HG02642 (cell line): ENCODE data around the gene PPL.

Experiments used
- ATAC-seq: cut with Tn5 transposase; IDR thresholded peaks from one replicate; pipeline ENCODE4 v1.9.1; 2021; ENCODE audit warnings: mild to moderate bottlenecking; ENCODE audit not compliant: unreplicated experiment, poor library complexity

PPL gene

DNA sequence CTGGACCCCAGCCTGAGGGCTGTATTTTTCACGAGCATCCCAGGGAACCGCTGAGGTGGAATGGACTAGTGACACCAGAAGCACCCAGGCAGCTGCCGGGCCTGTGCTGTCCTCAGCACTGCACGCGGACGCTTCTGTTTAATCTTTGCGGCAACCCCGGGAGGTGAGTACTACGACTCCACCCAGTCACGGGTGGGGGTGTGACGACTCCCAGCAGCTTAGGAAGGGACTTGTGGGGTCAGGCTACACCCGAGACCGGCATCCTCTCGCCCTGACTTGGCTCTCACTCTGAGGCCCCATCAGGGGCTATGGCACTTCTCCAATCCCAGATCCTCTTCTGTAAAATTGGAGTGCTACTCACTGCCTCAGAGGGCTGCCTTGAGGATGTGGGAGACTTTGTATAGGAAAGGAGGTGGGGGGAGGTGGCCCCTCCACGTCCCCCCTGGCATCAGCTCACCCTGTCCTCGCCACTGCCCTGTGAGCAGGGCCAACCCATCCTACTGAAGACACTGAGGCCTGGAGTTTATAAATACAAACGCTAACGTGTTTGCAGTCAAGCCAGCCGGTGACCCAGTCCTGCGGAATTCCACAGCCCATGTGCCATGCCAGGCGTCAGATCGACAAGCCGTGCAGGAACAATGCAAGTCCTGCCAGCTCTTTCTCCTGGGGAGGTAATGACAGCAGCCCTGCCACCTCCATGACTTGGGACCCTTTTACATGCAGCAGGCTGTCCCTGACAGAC is 44.4 kb downstream of the PPL start:
- ATAC-seq: no peak

DNA sequence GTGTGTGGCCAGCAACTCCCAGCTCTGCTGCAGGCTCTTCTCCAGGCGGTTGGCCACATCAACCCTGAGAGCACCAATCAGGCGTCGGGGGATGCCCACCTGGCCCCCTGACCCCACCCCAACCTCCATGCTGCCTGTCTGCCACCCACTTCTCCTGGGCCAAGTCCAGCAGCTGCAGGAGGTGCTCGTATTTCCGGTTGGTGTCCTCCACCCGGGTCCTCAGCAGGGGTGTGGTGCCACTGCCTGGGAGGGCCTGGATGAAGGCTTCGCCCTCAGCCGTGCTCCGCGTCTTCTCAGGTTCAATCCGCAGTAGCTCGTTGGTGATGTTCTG is 45.1 kb downstream of the PPL start:
- ATAC-seq: no peak

DNA sequence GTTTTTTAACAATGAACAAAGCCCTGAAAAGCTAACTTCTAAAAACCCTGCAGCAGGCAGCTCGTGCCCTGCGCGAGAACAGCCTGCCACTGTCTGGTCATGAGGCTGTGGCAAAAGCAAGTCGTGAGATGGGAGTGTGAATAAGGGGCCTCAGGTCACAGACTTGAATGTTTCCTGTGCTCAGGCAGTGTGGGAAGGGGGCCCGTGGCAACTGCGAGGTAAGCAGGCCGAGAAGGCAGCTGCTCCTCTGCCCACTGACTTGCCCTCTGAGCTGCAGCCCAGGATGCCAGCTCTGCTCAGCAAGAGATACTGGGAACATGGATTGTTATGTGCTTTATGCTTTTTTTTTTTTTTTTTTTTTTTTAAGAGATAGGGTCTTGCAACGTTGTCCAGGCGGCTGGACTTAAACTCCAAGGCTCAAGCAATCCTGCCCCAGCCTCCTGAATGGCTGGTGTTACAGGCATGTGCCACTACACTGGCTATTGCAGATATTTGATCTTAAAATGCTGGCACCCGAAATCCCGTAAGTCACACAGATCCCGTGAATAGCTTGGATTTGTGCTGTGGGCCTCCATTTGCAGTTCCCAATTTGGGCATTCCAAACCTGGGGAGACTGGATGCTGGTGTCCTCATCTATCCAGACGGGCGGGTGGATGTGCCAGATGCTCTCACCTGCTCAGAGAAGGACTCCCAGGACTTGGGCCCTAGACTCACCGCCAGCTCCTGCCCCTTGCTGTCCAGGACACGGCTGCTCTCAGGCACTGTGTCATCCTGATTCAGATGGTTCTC is 45.7 kb downstream of the PPL start:
- ATAC-seq: no peak

DNA sequence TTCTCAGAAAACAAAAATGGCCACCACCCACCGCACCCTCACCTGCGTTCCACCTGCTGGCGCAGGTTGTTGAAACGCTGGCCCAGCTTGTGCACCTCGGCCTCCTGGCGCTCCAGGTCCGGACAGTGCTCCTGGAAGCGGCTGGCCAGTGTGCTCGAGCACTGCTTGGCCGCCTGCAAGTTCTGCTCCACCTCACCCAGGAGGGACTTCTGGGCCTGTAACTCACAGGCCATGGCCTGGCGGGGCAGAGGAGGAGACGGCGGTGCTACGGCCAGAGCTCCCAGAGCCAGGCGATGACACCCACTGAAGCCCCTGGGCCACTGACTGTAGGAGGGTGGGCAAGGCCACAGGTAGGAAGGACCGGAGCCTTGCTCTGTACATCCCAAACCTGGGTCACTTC is 46.3 kb downstream of the PPL start:
- no peak for ATAC-seq

DNA sequence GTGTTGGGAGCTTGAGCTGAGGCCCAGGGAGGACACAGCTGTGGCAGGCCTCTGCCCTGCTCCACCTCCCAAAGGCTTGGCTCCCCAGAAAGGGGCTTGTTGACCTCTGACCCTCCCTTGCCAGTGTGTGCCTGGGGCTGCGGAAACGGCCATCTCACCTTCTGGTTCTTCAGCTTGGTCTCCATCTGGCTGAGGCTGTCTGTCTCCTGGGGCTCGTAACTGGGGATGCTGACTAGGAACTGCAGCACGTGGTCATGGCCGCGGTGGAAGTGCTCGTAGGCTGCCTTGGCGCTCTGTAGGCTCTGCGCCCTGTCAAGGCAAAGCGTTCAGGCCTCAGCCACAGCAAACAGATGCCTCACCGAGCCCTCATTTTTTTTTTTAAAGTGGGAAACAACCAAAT is 46.9 kb downstream of the PPL start:
- ATAC-seq: no peak

DNA sequence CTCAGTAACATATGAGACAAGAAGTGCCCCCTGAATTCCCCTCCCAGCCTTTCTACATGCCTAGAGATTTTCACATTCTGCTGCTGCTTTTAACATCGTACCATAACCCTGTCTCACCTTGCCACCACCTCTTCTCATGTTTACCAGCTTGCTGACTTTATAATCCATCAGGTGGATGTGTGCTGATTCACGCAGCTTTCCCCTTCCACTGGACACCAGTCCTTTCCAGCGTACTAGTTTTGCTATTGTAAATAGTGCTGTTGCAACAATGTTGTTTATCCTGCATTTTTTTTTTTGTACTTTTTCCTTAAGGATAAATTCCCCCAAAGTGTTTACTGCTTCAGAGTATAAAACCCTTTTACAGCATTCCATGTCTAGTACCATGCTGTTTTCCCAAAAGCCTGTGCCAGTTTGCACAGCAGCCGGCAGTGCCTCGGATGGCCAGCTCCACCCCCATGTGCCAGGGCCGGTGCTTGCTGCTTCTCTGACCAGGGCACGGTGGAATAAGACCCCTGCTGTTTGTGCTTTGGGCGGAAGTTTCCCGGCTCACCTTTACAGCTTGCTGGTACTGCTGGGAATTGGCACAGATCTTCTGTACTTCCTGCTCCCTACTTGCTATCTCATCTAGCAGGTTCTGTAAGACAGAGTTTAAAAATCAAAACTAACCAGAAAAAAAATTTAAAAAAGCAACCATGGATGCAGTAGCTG is 48.4 kb downstream of the PPL start:
- ATAC-seq: no peak

DNA sequence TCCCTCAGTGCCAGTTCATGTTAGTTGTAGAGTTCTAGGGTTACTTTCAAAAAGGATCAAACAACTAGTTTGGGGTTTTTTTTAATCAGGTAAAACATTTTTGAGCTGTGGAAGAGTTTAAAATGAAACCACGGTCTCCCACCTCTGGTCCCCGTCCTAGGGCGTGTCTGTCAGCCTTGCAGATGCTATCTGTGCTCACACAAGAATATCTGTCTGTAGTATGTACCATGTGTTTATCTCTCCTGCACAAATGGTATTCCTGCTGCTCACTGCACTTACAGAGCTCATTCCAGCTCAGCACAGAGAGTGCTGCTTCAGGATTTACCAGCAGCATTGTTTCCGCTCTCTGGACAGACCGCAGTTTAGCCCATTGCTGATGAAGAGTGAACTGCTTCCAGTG is 50.8 kb downstream of the PPL start:
- ATAC-seq: no peak

DNA sequence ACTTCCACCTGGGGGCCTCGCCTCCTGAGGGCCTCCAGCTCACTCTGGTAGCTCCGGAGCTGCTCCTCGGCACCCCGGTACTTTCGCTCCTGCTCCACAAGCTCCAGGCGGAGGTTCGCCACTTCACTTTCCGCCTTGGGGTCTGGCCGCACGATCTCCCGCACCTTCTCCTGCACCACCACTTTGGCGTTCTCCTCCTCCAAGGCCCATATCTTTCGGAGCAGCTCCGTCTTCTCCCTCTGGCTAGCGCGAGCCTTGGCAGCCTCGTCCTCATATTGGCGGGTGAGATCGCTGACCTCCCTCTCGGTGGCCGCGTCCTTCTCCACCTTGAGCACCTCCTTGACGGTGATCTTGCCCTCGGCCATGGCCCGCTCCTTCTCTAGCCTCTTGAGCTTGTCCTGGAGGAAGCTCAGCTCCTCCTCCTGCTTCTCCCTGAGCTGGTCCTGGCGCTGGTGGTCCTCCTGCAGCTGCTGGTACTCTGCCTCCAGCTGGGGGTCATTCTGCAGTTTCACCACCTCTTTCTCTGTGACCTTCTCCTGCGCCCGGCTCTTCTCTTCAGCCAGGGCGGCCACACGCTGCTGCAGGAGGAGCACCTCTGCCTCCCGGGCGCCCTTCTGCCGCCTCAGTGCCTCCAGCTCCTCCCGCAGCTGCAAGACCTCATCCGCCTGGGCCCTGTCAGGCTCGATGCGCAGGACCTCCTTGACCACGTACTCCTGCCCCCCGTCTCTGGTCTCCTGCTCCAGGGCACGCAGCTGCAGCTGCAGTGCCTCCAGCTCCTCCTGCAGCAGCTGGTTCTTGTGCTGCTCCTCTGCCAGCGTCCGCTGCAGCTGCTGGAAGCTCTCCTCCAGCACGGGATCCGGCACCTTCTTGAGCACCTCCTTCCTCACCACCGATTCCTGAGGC is 51.7 kb downstream of the PPL start:
- no peak for ATAC-seq

DNA sequence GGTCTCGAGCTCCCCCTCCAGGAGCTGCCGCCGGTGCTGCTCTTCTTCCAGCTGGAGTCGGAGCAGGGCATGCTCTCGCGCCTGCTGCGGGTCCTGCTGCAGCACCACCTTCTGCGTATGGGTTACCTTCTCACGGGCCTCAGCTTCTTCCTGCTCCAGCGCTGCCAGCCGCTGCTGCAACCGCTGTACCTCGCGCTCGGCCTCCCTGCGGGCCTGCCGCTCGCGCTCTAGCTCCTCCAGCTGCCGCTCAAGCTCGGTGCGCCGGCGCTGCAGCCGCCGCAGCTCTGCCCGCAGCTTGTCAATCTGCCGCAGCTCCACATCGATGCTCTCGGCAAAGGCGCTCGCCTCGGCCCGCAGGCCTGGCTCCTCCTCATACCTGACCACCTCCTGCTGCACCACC is 52.7 kb downstream of the PPL start:
- no peak for ATAC-seq

DNA sequence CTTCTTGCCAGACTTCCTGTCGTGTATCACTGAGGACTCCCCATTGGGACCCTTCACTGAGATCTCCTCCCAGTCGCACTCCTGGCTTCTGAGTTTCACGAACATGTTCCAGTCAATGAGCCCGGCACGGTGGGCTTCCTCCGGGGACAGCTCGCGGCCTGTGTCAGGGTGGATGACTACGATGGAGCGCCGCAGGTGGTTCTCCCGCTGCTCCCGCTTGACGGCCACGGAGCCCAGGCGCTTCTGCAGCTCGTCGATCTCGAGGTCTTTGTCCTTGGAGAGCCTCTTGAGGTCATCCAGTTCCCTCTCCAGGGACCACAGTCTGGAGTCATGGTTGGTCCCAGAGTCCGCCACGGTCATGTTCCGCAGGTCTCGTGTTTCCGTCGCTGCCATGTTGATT is 53.4 kb downstream of the PPL start:
- ATAC-seq: no peak

DNA sequence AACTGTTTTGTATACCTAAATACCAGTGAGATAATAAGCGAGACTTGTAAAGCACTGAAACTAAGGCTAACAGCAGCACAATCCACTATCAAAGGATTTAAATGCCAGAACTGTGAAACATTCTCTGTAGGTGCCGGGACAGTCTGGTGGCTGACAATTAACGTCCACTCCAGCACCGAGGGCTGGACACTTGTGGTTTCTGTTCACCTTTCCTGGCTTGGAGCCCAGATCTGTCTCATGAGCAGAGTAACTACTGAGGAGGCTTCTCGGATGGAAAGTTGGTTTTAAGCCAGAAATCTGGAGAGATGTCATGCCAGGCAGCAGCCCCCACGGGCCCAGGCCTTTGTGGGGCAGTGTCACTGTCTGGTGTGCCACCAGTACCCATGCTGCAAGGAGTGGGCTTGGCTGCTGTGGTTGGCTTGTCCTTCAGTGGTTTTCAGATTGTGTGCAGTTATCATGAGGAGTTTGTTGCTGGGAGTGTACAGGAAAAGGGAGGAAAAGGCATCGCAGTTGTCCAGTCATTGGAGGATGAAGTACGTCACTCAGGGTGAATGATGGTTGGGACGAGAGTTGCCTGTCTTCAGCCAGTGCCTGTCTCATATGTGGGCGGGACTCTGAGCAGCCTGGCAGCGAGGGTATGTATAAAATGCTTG is 54.2 kb downstream of the PPL start:
- ATAC-seq: no peak

DNA sequence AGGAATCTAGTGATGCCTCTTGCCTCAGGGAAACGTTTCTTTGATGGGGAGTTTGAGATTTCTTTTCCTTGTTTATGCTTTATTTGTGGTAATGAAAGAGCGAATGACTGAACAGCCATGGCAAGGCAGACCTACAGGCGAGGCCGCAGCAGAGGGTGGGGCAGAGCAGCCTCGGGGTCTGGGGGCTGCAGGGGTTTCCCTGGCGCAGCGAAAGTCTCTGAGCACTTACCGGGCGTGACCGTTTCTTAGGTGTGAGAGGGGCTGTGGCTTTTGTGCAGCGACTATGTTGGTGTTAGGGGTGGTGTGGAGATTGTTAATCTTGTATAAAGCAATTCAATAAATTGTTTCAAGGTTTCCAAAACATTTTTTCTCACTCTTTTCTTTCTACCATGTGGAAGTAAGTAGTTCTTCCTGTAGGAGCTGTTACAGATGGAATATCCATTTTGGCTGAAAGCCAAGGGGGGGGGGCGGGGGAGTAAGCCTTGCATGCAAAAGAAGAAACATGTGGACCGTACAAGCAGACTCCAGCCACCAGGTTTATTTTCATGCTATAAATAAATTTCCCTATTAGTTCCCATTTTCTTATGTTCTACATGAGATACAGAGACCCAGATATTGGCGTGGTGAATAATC is 54.8 kb downstream of the PPL start:
- ATAC-seq: no peak

DNA sequence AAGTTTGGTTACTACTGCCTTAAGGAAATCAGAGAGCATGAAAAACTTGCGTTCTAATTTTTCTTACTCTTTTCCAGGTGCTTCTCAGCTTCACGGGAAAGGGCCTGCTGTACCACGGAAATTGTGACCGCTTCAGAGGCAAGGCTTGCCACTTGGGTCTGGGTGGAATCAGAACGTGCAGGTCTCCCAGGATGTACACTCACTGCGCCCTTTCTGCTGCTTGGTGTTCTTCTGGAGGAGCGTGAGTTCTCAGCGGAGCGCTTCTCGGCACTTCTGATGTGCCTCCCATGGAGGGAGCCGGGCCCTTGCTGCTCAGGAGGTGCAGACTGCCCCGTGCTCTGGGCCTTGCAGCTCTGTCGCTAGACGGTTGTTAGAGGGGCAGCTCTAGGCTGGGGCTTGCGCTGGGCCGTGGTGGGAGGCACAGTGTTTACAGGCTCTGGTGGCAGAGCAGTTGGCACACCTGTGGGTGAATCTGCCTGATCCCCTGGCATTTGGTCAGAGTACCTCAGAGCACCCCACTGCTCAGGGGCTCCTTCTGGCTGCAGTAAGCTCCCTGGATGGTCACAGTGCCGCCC is 56.9 kb downstream of the PPL start:
- ATAC-seq: no peak

DNA sequence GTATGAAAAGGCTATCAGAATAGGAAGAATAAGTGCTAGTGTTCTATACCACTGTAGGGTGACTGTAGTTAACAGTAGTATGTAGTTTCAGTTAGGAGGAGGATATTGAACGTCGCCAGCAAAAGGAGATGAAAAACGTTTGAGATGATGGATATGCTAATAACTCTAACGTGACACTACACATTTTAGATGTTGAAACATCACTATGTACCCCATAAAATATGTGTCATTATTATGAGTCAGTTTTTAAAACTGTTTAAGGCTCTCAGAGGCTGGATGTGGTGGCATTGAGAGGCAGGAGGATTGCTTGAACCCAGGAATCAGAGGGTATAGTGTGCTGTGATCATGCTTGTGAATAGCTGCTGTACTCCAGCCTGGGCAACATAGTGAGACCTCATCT is 57.9 kb downstream of the PPL start:
- no peak for ATAC-seq

DNA sequence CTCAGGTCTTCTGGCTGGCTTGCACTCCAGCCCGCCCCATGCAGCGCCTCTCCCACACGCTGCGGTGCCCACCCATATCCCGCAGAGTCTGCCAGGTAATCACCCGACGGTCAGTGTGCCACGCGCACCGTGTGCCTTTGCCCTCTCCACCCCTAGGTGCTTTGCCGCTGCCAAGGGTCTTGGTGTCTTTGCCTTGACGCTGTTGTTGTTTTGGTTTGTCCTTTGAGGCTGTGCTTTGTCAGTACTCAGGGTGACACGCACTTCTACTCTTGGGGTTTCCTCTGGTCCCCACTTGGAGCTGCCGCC is 59.6 kb downstream of the PPL start:
- no peak for ATAC-seq

DNA sequence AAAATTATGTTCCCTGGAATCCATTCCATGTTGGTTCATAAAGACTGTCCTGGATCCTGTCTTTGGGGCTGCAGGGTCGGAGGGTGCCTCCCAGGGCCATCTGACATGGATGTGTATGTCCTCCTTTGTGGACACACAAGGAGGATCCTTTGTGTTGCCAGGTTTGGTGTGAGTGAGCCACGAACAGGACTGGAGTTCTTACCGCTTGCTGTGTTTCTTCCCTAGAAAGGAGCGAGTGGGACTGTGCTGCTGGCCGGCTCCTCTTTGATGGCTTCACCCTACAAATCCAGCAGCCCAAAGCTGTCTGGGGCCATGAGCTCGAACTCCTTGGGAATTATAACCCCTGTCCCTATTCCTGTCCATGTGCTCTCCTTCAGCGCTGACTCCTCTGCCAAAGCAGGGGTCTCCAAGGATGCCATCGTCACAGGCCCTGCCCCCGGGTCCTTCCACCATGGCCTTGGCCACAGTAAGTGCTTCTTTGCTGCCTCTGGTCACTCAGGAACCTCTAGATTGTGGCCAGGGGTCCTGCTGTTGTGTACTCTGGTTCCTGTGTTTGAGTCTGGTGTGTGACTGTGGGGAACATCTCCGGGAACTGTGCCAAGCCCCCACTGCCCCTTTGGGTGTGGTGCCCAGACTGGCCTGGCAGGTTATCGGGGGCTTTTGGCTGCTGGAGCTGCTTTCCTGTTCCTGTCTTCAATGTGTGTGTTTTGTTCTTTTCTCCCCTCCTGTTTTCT is 60.1 kb downstream of the PPL start:
- no peak for ATAC-seq

DNA sequence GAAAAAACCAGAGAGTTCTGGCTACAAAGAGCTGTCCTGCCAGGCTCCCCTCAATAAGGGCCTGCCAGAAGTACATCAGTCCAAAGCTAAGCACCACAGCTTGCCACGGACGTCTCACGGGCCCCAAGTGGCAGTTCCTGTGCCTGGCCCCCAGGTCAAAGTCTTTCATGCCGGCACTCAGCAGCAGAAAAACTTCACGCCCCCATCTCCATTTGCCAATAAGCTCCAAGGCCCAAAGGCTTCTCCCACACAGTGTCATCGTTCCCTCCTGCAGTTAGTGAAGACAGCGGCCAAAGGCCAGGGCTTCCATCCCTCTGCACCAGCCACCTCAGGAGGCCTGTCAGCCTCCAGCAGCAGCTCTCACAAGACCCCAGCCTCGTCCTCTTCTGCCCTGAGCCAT is 62.3 kb downstream of the PPL start:
- ATAC-seq: no peak

DNA sequence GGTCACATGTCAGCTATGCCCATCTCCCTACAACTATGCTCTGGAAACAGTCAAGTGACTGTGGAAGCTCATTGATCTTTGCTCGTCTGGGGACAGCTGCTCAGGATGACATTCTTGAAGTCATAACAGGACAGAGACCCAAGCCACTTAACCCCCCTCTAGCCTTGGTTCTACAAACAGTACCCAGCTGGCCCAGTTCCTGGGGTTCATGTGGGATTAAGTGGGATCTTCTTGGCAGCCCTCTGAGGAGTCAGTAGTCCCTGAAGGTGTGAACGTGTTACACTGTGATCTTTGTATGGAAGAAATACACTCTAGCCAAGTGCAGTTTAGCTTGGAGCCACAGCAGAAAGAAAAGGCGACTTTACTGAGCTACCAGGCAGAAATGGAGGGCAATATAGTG is 63.9 kb downstream of the PPL start:
- no peak for ATAC-seq

DNA sequence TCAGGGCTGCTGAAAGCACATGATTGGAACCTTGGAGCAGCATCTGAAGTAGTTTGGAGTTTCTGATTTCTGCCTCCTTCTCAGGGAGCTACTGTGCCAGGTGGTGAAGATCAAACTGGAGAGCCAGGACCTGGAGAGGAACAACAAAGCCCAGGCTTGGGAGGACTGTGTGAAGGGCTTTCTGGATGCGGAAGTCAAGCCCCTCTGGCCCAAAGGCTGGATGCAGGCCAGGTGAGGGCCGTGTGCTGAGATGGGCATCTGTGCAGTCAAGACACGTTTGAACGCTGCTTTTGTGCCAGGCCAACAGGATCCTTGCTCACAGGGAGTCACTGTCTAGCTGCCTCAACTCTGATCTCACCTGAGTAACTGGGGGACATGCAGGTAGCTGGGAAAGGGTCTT is 65.9 kb downstream of the PPL start:
- no peak for ATAC-seq
